ENCODE data around the gene SDK1.

SDK1 gene

GRCh38 chr7:3987426-3987927 is 686.4 kb downstream of the SDK1 start:
- no peak overlapping the region for H3K4me3 ChIP-seq (ENCODE audit: control insufficient read depth, low read depth, low read length)
- TF ChIP-seq CTCF (conservative IDR thresholded peaks at IDR 0.05; ENCODE audit: control insufficient read depth, insufficient read depth, low read depth, low read length), result no peak
- DNase-seq (ENCODE audit: low read depth), result no peak

GRCh38 chr7:3989723-3990122 is 688.7 kb downstream of the SDK1 start:
- no peak for TF ChIP-seq CTCF (conservative IDR thresholded peaks at IDR 0.05; ENCODE audit: control insufficient read depth, insufficient read depth, low read depth, low read length)
- DNase-seq (ENCODE audit: low read depth), result no peak
- H3K4me3 ChIP-seq (ENCODE audit: control insufficient read depth, low read depth, low read length), result no peak overlapping the region

GRCh38 chr7:3991731-3992231 is 690.7 kb downstream of the SDK1 start:
- no peak for DNase-seq (ENCODE audit: low read depth)
- TF ChIP-seq CTCF (conservative IDR thresholded peaks at IDR 0.05; ENCODE audit: control insufficient read depth, insufficient read depth, low read depth, low read length), result no peak
- no peak overlapping the region for H3K4me3 ChIP-seq (ENCODE audit: control insufficient read depth, low read depth, low read length)

- DNase-seq (ENCODE audit: low read depth), result no peak
- no peak for TF ChIP-seq CTCF (conservative IDR thresholded peaks at IDR 0.05; ENCODE audit: control insufficient read depth, insufficient read depth, low read depth, low read length)
- H3K4me3 ChIP-seq (ENCODE audit: control insufficient read depth, low read depth, low read length), result no peak overlapping the region
Observed at GRCh38 chr7:3992841-3993240, 691.8 kb downstream of the SDK1 start.

GRCh38 chr7:3994764-3995163 is 693.7 kb downstream of the SDK1 start:
- TF ChIP-seq CTCF (conservative IDR thresholded peaks at IDR 0.05; ENCODE audit: control insufficient read depth, insufficient read depth, low read depth, low read length), result no peak
- DNase-seq (ENCODE audit: low read depth), result no peak
- H3K4me3 ChIP-seq (ENCODE audit: control insufficient read depth, low read depth, low read length), result no peak overlapping the region

GRCh38 chr7:3995187-3995586 is 694.1 kb downstream of the SDK1 start:
- DNase-seq (ENCODE audit: low read depth), result no peak
- H3K4me3 ChIP-seq (ENCODE audit: control insufficient read depth, low read depth, low read length), result no peak overlapping the region
- TF ChIP-seq CTCF (conservative IDR thresholded peaks at IDR 0.05; ENCODE audit: control insufficient read depth, insufficient read depth, low read depth, low read length), result no peak

- H3K4me3 ChIP-seq (ENCODE audit: control insufficient read depth, low read depth, low read length), result no peak overlapping the region
- TF ChIP-seq CTCF (conservative IDR thresholded peaks at IDR 0.05; ENCODE audit: control insufficient read depth, insufficient read depth, low read depth, low read length), result no peak
- no peak for DNase-seq (ENCODE audit: low read depth)
Observed at GRCh38 chr7:3998060-3998459, 697.0 kb downstream of the SDK1 start.

Measured in fibroblast of mammary gland (primary cell).